ENCODE data around the gene DZIP3. TPM values are rescaled to one million over a fixed set of nuclear protein-coding genes. Genes with fewer than 3 reads are reported as not detected.
"Not testable (repeated sequence)": the region's sequence is repeated elsewhere in the genome, so short reads cannot be mapped to it uniquely, and the experiment has no call there.

DZIP3 gene
- polyA plus RNA-seq, 4 donors: 28.3 to 36.9 (median 34.6) TPM

DNA sequence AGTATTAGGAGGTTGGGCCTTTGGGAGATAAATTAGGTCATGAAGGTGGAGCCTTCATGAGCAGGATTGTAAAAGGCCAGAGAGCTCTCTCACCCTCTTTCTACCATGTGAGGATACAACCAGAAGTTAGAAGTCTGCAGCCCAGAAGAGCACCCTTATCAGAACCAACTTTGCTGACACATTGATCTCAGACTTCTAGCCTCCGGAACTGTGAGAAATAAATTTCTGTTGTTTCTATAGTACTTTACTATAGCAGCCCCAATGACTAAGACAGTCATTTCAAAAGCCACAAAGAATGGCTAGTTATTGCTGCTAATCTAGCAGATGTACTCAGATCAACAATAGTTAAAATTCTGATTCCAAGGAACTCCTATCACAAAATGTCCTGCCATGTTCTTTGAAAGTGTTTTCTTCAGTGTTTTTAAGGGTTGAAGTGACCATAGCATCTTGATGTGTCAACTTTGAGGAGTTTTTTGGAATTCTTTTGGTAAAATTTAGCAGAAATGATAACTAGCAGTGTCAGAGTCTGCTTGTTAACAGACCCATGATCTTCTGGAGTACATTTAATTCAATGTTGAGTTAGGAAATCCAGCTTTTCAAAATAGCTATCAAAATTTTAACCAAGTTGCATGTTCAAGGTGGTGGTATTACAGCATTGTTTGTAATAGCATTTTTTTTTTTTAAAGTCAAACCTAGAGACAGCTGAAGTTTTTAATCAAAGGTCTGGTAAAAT is 10.3 kb downstream of the DZIP3 start:
- DNase-seq (ENCODE audit: low read depth in 4 of 4, low spot score in 2 of 4): no peak

GRCh38 chr3:108602249-108602934 is 12.9 kb downstream of the DZIP3 start:
- DNase-seq (ENCODE audit: low read depth in 4 of 4, low spot score in 2 of 4): peak in 1 of 4 donors; percentile 12

- no peak for DNase-seq (ENCODE audit: low read depth in 4 of 4, low spot score in 2 of 4)
Measured at GRCh38 chr3:108602935-108603294, 13.4 kb downstream of the DZIP3 start.

DNA sequence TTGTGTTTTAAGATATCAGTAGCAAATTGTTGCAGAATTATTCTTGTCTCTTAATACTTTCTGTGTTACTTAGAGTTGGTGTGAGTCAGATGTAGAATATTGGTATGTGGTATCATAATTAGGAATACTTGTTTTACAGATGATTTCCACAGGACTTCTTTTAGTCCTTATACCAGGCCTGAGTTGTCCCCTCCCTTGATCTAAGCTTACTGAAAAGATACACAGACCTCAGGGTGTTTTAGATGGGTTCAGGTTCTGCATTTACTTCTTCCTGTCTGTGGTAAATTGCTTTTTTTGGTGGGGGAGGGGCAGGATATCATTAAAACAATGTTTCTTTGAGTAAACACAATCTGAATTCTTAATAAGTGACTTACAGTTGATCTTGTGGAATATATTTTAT is 14.2 kb downstream of the DZIP3 start:
- no peak for DNase-seq (ENCODE audit: low read depth in 4 of 4, low spot score in 2 of 4)

DNA sequence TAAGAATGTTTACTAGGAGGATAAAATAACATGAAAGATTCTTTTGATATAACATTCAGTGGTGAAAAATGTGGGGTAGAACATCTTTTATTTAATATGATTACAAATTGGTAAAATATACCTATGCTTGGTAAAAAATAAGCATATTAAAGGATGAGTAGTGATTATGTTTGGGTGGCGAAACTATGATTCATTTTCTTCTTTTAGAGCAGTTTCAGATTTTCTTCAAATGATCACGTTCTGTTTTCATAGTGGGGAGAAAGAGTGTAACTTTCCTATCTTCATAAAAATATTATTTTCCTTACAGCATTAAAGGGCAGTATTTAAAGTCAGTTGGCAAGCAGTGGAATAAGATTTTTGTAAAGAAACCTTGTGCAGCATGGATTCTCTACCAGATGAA is 15.5 kb downstream of the DZIP3 start:
- DNase-seq (ENCODE audit: low read depth in 4 of 4, low spot score in 2 of 4): no peak

- no peak for DNase-seq (ENCODE audit: low read depth in 4 of 4, low spot score in 2 of 4)
Measured at GRCh38 chr3:108605491-108605890, 16.0 kb downstream of the DZIP3 start.

- DNase-seq (ENCODE audit: low read depth in 4 of 4, low spot score in 2 of 4): no peak
Measured at GRCh38 chr3:108608750-108609149, 19.2 kb downstream of the DZIP3 start.

DNA sequence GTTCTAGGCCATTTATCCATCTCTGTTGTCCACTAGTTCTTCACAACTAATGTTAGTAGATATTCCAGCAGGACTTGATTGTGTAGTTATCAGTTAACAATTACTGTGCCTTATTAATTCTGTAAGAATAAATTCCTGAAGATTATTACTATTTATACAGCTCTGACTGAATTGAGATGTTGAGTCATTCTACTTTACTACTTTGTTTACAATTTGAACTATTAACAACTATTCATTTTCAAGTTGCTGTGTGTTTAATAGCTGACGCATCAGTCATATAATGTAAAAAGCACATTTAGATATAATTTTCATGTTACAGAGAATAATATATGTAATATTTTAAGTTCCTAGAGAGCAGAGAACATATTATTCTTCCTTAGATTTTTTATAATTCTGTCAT is 21.1 kb downstream of the DZIP3 start:
- DNase-seq (ENCODE audit: low read depth in 4 of 4, low spot score in 2 of 4): no peak

DNA sequence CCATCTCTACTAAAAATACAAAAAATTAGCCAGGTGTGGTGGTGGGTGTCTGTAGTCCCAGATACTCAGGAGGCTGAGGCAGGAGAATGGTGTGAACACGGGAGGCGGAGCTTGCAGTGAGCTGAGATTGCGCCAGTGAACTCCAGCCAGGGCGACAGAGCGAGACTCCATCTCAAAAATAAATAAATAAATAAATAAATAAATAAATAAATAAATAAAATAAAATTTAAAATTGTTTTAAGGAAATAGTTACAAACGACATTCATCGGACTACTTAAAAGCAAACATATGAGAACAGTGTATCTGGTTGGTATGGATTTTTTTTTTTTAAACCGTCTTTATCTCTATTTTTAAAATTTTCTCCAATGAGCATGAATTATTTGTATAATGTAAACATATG is 26.6 kb downstream of the DZIP3 start:
- DNase-seq (ENCODE audit: low read depth in 4 of 4, low spot score in 2 of 4): not testable (repeated sequence)

- DNase-seq (ENCODE audit: low read depth in 4 of 4, low spot score in 2 of 4): no peak
Measured at GRCh38 chr3:108620250-108620649, 30.7 kb downstream of the DZIP3 start.

DNA sequence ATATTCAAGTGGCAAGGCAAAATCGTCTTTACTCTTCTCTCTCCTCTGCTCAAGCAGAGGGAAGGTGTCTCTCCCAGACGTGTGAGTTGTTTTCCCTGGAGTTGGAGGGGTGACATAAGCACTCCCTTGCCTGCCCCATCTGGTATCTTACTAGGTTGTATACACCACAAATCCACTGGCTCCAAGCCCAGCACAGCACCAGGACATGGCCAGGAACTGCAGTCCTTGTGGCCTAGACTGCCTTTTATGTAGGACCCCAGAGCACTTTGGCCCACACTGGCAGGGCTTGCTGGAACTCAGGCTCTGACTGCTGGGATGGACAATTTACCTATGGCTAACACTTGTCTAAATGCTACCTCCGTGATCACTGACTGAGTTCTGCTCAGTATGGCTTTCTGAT is 34.0 kb downstream of the DZIP3 start:
- no peak for DNase-seq (ENCODE audit: low read depth in 4 of 4, low spot score in 2 of 4)

- DNase-seq (ENCODE audit: low read depth in 4 of 4, low spot score in 2 of 4): no peak
Measured at GRCh38 chr3:108629974-108630373, 40.5 kb downstream of the DZIP3 start.

GRCh38 chr3:108642526-108642925 is 53.0 kb downstream of the DZIP3 start:
- no peak for DNase-seq (ENCODE audit: low read depth in 4 of 4, low spot score in 2 of 4)

DNA sequence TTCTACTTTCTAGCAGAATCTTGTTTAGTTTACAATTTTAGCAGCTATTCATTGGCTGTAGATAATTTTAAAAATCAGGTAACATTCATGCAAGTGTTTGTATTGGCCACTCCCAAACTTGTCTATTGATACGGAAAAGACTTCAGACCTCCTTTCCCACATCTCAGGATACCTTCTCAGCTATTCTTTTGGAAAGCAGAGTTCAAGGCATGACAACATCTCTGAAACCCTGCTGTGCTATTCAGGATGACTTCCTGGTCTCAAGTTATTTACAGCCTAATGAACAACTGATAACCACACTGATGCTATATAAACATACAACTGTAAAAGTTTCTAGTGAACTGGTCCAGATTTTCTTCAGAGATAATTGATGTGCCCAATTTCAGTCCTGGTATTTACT is 55.8 kb downstream of the DZIP3 start:
- DNase-seq (ENCODE audit: low read depth in 4 of 4, low spot score in 2 of 4): no peak

DNA sequence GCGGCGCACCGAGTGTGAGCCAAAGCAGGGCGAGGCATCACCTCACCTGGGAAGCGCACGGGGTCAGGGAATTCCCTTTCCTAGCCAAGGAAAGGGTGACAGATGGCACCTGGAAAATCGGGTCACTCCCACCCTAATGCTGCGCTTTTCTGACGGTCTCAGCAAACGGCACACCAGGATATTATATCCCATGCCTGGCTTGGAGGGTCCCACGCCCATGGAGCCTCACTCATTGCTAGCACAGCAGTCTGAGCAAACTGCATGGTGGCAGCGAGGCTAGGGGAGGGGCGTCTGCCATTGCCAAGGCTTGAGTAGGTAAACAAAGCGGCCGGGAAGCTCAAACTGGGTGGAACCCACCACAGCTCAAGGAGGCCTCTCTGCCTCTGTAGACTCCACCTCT is 66.1 kb downstream of the DZIP3 start:
- not testable (repeated sequence) for DNase-seq (ENCODE audit: low read depth in 4 of 4, low spot score in 2 of 4)

DNA sequence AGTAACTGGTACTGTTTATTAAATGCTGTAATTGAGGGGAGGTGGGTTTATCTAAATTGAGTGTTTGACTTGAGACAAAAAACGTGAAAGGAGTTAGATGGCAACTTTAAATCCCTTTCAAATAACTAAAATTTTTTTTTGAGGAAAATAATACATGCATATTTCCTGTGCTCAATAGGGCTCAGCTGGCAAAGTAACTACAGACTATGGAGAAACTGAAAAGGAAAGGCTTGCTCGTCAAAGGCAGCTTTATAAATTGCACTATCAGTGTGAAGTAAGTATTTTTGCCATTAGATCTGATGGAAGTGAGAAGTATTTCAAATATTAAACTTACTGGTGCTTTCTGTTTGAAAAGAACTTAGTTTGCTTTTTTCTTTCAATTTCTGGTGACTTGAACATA is 72.2 kb downstream of the DZIP3 start:
- no peak for DNase-seq (ENCODE audit: low read depth in 4 of 4, low spot score in 2 of 4)

GRCh38 chr3:108662142-108662738 is 72.7 kb downstream of the DZIP3 start:
- peak; percentile 21 to 57 (median 43) for DNase-seq (ENCODE audit: low read depth in 4 of 4, low spot score in 2 of 4)

GRCh38 chr3:108664266-108664665 is 74.7 kb downstream of the DZIP3 start:
- DNase-seq (ENCODE audit: low read depth in 4 of 4, low spot score in 2 of 4): no peak

DNA sequence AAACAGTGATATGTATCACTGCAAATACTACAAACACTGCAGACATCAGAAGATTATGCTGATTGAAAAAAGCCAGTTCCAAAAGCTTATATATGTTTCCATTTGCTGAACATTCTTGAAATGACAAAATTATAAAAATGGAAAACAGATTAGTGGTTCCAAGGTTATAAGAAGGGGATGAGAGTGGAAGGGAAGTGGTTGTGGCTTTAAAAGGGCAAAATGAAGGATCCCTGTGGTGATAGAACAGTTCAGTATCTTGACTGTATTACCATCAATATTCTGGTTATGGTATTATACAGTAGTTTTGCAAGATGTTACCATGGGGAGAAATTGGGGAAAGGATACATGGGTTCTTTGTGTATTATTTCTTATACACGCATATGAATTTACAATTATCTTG is 77.8 kb downstream of the DZIP3 start:
- DNase-seq (ENCODE audit: low read depth in 4 of 4, low spot score in 2 of 4): no peak

GRCh38 chr3:108669208-108669607 is 79.7 kb downstream of the DZIP3 start:
- DNase-seq (ENCODE audit: low read depth in 4 of 4, low spot score in 2 of 4): no peak

DNA sequence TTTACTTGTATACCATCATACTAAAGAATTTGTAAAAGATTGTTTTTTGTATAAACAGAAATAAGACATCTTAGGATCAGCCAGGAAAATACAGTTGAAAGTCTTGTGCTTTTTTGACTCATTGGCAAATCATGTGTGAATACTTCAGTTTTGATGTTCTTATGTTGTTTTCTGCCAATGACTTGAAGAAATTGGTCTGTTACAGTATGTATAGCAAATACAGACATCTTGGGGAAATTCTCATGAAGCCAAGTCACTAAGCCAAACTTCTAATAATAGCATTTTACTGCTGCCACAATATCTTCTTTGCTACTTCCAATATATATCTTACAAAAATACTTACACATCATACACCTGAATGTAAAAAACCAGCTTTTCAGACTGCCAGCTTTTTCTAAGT is 83.2 kb downstream of the DZIP3 start:
- DNase-seq (ENCODE audit: low read depth in 4 of 4, low spot score in 2 of 4): no peak

All from left renal cortex interstitium (tissue), 4 donors.